Rectal smooth muscle tissue (tissue), 1 donor: ENCODE data around the gene ZFYVE19.
A peak's percentile ranks its signal among the peaks of the same experiment; 100 is the strongest.
"Not testable (repeated sequence)": the region's sequence is repeated elsewhere in the genome, so short reads cannot be mapped to it uniquely, and the experiment has no call there.

Experiments
- H3K27ac ChIP-seq: one replicate; pipeline ENCODE4 v1.7.0; 2013; ENCODE audit warnings: low read depth, low read length, inconsistent platforms
- H3K27me3 ChIP-seq: one replicate; pipeline ENCODE4 v1.7.0; 2013; ENCODE audit warnings: low read length; ENCODE audit not compliant: control insufficient read depth, insufficient read depth
- H3K36me3 ChIP-seq: one replicate; pipeline ENCODE4 v1.7.0; 2013; ENCODE audit warnings: low read length; ENCODE audit not compliant: control insufficient read depth, insufficient read depth
- H3K4me1 ChIP-seq: one replicate; pipeline ENCODE4 v1.7.0; 2013; ENCODE audit warnings: low read length; ENCODE audit not compliant: control insufficient read depth, insufficient read depth
- H3K4me3 ChIP-seq: one replicate; pipeline ENCODE4 v1.7.0; 2013; ENCODE audit warnings: low read length
- H3K9ac ChIP-seq: one replicate; pipeline ENCODE4 v1.7.0; 2013; ENCODE audit warnings: low read length

Gene ZFYVE19

DNA sequence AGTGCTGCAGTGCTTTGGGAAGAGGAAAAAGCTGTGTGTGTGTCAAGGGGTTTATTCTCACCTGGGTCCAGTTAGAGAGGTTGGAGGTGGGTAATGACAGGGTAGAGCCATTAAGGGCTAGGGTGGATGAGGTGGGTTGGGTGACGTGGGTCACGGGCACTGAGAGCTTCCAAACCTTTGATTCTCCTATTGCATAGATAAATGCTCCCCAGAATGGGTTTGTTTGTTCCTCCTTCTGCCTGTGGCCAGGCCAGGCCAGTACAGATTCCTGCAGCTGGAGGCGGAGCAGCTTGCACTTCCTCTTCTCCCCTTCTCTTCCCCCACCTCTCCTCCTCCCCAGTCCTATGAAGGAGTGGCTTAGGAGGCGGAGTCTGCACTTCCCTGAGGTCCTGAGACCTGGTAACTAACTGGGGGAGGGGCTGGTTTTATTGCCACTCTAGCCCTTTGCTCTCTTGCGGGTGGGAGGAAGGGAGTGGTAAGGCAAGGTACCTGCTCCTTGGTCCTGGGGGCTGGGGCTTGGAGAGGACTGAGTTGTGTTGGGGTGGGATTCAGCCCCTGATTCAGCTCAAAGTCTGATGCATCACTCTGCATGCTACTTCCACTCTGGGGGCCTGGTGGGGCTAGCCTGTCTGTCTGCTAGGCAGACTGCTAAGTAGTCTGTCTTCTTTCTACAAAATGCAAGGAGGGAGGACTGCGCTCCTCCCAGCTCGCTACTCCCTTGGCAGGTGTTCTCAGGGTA lies 40.5 kb downstream of the ZFYVE19 start:
- H3K9ac ChIP-seq = no peak overlapping the region
- H3K27ac ChIP-seq = no peak overlapping the region
- H3K36me3 ChIP-seq = no peaks in the 10 kb centered on the region
- peak overlapping the region; percentile 48 for H3K4me3 ChIP-seq
- peaks cover 3% of the 10 kb centered on the region for H3K27me3 ChIP-seq
- no peaks in the 10 kb centered on the region for H3K4me1 ChIP-seq

DNA sequence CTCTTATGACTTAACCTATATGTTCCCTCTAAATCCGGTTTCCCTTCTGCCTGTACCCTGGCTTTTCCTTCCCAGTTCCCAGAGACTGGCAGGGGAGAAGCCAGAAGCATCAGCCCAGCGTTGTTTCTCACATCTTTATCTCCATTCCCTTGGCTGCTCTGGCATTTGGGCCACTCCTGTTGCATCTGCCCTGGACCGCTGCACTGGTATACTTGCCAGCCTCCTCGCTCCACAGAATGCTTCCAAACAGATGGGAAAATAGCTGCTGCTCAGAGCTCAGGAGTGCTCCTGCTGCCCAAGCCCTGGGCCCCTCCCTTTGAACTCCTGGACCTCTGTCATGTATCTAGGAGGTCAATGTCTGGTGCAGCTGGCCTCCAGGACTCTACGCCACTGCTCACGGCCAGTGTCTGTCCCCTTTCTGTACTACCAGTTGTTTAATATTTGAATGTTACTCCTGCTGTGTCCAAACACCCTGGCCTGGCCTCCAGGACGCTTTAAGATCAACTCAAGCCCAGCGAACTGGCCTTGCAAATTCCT lies 43.8 kb downstream of the ZFYVE19 start:
- H3K27me3 ChIP-seq = no peaks in the 10 kb centered on the region
- H3K4me3 ChIP-seq = no peak overlapping the region
- H3K36me3 ChIP-seq = no peaks in the 10 kb centered on the region
- H3K9ac ChIP-seq = no peak overlapping the region
- no peak overlapping the region for H3K27ac ChIP-seq
- H3K4me1 ChIP-seq = no peaks in the 10 kb centered on the region

GRCh38 chr15:40852529-40852928 lies 45.6 kb downstream of the ZFYVE19 start:
- Histone ChIP-seq H3K4me1 (no peaks in the 10 kb centered on the region), H3K9ac (no peak overlapping the region), H3K27ac (no peak overlapping the region), H3K4me3 (no peak overlapping the region), H3K36me3 (no peaks in the 10 kb centered on the region), H3K27me3 (no peaks in the 10 kb centered on the region)

GRCh38 chr15:40853241-40853890 lies 46.5 kb downstream of the ZFYVE19 start:
- Histone ChIP-seq H3K4me1 (no peaks in the 10 kb centered on the region), H3K27me3 (no peaks in the 10 kb centered on the region), H3K27ac (no peak overlapping the region), H3K36me3 (no peaks in the 10 kb centered on the region), H3K4me3 (no peak overlapping the region), H3K9ac (no peak overlapping the region)

GRCh38 chr15:40854161-40854560 lies 47.3 kb downstream of the ZFYVE19 start:
- no peaks in the 10 kb centered on the region for H3K27me3 ChIP-seq
- no peak overlapping the region for H3K4me3 ChIP-seq
- no peak overlapping the region for H3K9ac ChIP-seq
- no peaks in the 10 kb centered on the region for H3K4me1 ChIP-seq
- no peak overlapping the region for H3K27ac ChIP-seq
- H3K36me3 ChIP-seq = no peaks in the 10 kb centered on the region

- H3K36me3 ChIP-seq = no peaks in the 10 kb centered on the region
- no peaks in the 10 kb centered on the region for H3K4me1 ChIP-seq
- no peak overlapping the region for H3K27ac ChIP-seq
- H3K27me3 ChIP-seq = no peaks in the 10 kb centered on the region
- H3K4me3 ChIP-seq = no peak overlapping the region
- H3K9ac ChIP-seq = no peak overlapping the region
Measured at GRCh38 chr15:40855706-40856234, 48.9 kb downstream of the ZFYVE19 start.

DNA sequence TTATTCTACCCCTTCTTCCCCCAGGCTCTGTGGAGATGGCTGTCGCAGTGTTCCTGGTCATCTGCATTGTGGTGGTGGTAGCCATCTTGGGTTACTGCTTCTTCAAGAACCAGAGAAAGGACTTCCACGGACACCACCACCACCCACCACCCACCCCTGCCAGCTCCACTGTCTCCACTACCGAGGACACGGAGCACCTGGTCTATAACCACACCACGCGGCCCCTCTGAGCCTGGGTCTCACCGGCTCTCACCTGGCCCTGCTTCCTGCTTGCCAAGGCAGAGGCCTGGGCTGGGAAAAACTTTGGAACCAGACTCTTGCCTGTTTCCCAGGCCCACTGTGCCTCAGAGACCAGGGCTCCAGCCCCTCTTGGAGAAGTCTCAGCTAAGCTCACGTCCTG lies 49.9 kb downstream of the ZFYVE19 start:
- H3K4me1 ChIP-seq = no peaks in the 10 kb centered on the region
- no peaks in the 10 kb centered on the region for H3K36me3 ChIP-seq
- no peak overlapping the region for H3K4me3 ChIP-seq
- H3K9ac ChIP-seq = no peak overlapping the region
- no peak overlapping the region for H3K27ac ChIP-seq
- no peaks in the 10 kb centered on the region for H3K27me3 ChIP-seq

DNA sequence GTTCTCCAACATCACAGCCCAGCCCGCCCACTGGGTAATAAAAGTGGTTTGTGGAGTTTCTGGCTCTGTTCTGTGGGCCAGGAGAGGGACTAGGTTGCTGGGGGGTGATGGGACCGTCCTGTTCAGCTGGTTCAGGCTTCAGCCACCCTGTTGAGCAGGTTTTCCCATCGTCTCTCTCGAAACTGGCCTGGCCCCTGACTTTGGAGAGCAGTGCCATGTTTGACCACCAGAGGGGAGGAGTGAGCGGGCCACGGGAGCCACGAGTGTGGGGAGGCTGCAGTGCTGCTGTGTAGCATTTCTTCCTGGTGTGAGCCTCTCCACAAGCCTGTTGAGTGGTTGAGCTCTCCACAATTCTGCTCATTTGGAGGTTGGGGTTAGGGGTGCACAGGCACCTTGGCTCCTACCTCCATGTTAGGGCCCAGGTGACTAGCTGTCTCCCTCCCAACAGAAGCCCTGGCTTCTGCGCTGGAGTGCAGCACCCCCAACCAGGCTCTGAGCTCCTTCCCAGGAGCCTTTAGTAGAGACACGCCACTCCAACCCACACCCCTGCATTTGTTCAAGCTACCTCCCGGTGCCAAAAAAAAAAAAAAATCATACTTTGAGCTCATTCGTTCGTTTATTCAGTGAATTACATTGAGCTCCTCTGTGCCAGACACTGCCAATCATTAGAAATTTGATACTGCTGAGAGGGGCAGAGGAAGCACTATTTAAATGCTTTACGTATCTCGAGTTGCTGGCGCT lies 50.9 kb downstream of the ZFYVE19 start:
- no peak overlapping the region for H3K4me3 ChIP-seq
- H3K27me3 ChIP-seq = no peaks in the 10 kb centered on the region
- no peaks in the 10 kb centered on the region for H3K36me3 ChIP-seq
- no peak overlapping the region for H3K27ac ChIP-seq
- no peak overlapping the region for H3K9ac ChIP-seq
- no peaks in the 10 kb centered on the region for H3K4me1 ChIP-seq

- Histone ChIP-seq H3K36me3 (no peaks in the 10 kb centered on the region), H3K27me3 (no peaks in the 10 kb centered on the region), H3K4me3 (no peak overlapping the region), H3K4me1 (no peaks in the 10 kb centered on the region), H3K27ac (no peak overlapping the region), H3K9ac (no peak overlapping the region)
Measured at GRCh38 chr15:40858706-40859105, 51.8 kb downstream of the ZFYVE19 start.

DNA sequence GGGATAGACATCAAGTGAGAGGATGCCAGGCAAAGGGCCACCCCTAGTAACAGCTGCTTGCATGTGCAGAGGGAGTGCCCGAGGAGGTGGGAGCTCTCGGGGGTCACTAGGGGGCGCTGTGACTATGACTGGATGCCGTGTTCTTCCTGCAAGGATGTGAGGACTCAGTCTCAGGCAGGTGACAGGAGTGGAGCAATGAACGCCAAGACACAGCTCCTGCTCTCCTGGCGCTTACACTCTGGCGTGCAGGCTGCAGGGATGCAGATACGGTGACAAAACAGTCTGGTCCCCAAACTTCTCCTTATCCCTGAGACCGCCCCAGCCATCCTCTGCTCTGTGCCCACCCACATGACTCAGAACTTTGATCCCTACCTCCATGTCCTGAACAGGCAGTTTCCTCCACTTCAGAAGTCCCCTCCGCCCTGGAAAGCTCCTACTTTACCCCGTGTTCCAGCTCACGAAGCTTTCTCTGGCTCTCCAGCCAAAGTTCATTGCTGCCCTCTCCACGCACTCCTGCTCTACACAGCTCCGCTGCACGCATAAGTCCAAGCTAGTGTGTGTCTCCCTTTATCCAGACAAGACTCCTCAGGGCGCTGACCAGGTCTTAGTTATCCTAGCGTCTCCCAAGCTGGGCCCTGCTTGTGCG lies 52.4 kb downstream of the ZFYVE19 start:
- no peak overlapping the region for H3K27ac ChIP-seq
- no peak overlapping the region for H3K4me3 ChIP-seq
- H3K9ac ChIP-seq = no peak overlapping the region

DNA sequence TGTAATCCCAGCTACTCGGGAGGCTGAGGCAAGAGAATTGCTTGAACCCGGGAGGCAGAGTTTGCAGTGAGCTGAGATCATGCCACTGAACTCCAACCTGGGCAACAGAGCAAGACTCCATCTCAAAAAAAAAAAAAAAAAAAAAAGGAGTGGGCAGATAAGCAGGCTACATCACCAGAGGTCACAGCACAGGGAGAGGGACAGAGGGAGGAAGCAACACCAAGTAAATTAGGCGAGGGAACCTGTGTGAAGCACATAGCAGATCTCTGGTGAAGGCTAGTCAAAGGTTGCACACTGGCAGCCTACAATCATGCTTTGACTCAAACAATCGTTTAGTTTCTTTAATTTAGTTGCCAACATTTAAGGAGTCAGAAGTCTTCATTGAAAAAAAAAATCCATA lies 54.3 kb downstream of the ZFYVE19 start:
- not testable (repeated sequence) for H3K9ac ChIP-seq, H3K4me3 ChIP-seq, H3K4me1 ChIP-seq, H3K27ac ChIP-seq, H3K27me3 ChIP-seq, H3K36me3 ChIP-seq

More for the DNA sequence above, 52.4 kb downstream of the ZFYVE19 start:
- Histone ChIP-seq H3K4me1 (no peaks in the 10 kb centered on the region), H3K36me3 (no peaks in the 10 kb centered on the region), H3K27me3 (no peaks in the 10 kb centered on the region)
